Prostate gland (tissue), 2 donors: ENCODE data around the gene RAET1E. TPM values are rescaled to one million over a fixed set of nuclear protein-coding genes. Genes with fewer than 3 reads are reported as not detected.
A peak's percentile ranks its signal among the peaks of the same experiment; 100 is the strongest.

Experiments used
- DNase-seq: peaks from one replicate; pipeline ENCODE4 v3.0.0-alpha.2; 2019; ENCODE audit warnings: low spot score
- H3K27ac ChIP-seq, 2 donors: fragments of 200-600 bp; sonication (generic); 2 replicates each; pipeline ENCODE4 v1.5.1; 2017 to 2019
- H3K27me3 ChIP-seq: fragments of 200-600 bp; sonication (generic); replicated peaks from 2 replicates; pipeline ENCODE4 v1.5.1; 2019; ENCODE audit not compliant: insufficient read depth
- H3K36me3 ChIP-seq, 2 donors: fragments of 200-600 bp; sonication (generic); 1 replicate in 1 of 2; 2 replicates in 1 of 2; pipeline versions ENCODE4 v1.5.1 to v1.8.1; 2017 to 2019
- H3K4me1 ChIP-seq: fragments of 200-600 bp; sonication (generic); replicated peaks from 2 replicates; pipeline ENCODE4 v1.5.1; 2019
- H3K4me3 ChIP-seq, 2 donors: fragments of 200-600 bp; sonication (generic); 2 replicates each; pipeline ENCODE4 v1.5.1; 2017 to 2019
- H3K9me3 ChIP-seq: fragments of 200-600 bp; sonication (generic); 2 replicates; pipeline ENCODE4 v1.5.1; 2017
- POLR2A ChIP-seq: fragments of 450-650 bp; IDR thresholded peaks from one replicate; pipeline ENCODE4 v1.6.1; 2016; ENCODE audit warnings: antibody characterized with exemption, mild to moderate bottlenecking
- POLR2AphosphoS5 ChIP-seq: sonication (generic); formaldehyde crosslinking; IDR thresholded peaks from one replicate; pipeline ENCODE4 v1.6.1; 2017; ENCODE audit warnings: antibody characterized with exemption
- WGBS: methylation state at CpG from one replicate; pipeline ENCODE4 v1.1.5; 2018; 5-methylcytosine and 5-hydroxymethylcytosine counted together
- intact Hi-C: fragments of 100-400 bp; cut with DNase I; formaldehyde crosslinking; loops from one replicate; pipeline ENCODE4 v1.14.2; 2022
- total RNA-seq, 2 donors: library from RNA; depleted of rRNA; stranded (reverse); fragments of >200 nt; gene quantifications; one replicate each; pipeline ENCODE4 v1.1.0, GENCODE V29; 2016
- TF ChIP-seq, protein P1 (sequence below), 4 experiments: fragments of 200-600 bp in 2 of 4; fragments of 450-650 bp in 2 of 4; sonication (generic) in 2 of 4; IDR thresholded peaks; 1 replicate in 3 of 4; 2 replicates in 1 of 4; pipeline ENCODE4 v1.5.1; 2016 to 2019; ENCODE audit warnings: antibody characterized with exemption in 4 of 4, mild to moderate bottlenecking in 2 of 4, moderate library complexity in 2 of 4

The RAET1E gene
- total RNA-seq, 2 donors from 2014 or later, result 0.23 to 0.77 TPM

DNA sequence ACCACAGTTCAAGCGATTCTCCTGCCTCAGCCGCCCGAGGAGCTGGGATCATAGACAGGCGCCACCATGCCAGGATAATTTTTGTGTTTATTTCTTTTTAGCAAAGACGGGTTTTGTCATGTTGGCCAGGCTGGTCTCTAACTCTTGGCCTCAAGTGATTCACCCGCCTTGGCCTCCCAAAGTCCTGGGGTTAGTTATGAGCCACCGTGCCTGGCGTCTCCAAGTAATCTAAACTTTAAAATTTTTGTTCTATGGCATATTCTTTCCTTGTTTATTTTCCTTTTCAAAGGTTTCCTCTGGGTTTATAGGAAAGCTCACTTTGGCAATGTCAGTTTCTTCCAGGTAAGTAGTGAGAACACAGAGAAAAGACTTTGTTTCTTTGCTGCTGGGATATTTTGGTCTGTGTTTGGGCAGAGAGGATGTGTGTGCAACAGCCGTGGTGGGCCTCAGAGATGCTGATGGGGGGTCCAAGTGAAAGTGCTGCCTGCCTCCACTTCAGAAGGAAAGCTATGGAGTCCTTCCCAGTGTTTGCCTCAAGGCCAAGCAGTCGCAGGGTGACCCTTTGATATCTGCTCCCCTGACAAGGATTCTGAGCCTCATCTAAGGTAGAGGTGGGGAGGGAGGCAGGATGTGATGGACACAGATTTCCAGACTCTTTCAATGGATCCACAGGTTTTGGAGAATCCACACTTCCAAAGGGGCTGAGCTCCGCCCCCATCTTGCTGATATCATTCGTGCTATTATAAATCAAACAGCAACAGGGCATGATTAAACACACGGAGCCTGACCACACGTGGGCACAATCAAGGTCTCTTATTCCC lies 36.1 kb downstream of the RAET1E start:
- peak overlapping the region in 1 of 2 donors; percentile 52 for H3K27ac ChIP-seq
- TF ChIP-seq POLR2A (no peak), POLR2AphosphoS5 (no peak)
- TF ChIP-seq, protein P1, sequence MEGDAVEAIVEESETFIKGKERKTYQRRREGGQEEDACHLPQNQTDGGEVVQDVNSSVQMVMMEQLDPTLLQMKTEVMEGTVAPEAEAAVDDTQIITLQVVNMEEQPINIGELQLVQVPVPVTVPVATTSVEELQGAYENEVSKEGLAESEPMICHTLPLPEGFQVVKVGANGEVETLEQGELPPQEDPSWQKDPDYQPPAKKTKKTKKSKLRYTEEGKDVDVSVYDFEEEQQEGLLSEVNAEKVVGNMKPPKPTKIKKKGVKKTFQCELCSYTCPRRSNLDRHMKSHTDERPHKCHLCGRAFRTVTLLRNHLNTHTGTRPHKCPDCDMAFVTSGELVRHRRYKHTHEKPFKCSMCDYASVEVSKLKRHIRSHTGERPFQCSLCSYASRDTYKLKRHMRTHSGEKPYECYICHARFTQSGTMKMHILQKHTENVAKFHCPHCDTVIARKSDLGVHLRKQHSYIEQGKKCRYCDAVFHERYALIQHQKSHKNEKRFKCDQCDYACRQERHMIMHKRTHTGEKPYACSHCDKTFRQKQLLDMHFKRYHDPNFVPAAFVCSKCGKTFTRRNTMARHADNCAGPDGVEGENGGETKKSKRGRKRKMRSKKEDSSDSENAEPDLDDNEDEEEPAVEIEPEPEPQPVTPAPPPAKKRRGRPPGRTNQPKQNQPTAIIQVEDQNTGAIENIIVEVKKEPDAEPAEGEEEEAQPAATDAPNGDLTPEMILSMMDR (IDR thresholded peaks at IDR 0.05), result no peak
- no peaks in the 10 kb centered on the region for H3K36me3 ChIP-seq
- no peaks in the 10 kb centered on the region for H3K9me3 ChIP-seq
- no peak for DNase-seq
- no peaks in the 10 kb centered on the region for H3K27me3 ChIP-seq
- 82% methylated on average over 14 of the region's 14 CpGs for WGBS
- intact Hi-C loops, result loop anchor here (2.0 to 10.0 kb wide), 3 partner anchors 25 to 297 kb away; partner anchors contain the start of gene GINM1
- peaks cover 11% of the 10 kb centered on the region for H3K4me1 ChIP-seq
- H3K4me3 ChIP-seq, result no peak overlapping the region

DNA sequence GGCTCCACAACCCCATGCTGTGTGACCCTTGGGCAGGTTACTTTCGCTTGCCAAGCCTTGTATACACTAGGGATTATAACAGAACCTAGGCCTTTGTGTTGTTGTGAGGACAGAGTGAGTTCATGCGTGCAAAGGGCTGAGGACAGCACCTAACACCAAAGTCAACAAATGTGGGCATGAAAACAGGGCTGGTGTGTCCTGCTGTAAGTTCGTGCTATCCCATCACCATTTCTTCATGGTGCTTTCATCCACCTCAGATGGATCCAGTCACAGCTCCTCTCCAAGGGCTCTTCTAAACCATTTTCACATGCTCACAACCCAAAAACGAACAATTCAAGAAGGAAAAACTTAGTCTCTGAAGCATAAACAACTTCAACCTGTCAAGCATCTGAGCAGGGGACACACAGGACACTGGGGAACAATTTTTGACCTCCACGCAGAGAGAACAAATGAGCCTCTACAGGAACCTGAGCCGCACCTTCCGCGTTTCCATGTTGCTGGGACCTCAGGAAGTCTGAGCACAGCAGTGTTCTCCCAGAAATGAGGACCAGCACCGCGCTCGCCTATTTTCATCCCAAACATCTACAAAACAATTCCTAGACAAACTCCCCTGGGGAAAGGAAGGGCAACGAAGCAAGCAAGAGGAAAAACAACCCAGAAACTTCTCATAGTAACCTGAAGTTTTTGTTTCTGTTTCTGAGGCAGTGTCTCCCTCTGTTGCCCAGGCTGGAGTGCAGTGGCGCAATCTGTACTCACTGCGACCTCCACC lies 36.9 kb downstream of the RAET1E start:
- H3K4me1 ChIP-seq, result peaks cover 11% of the 10 kb centered on the region
- no peaks in the 10 kb centered on the region for H3K9me3 ChIP-seq
- TF ChIP-seq, protein P1 (IDR thresholded peaks at IDR 0.05), result no peak
- TF ChIP-seq POLR2AphosphoS5 (no peak), POLR2A (no peak)
- no peak for DNase-seq
- H3K4me3 ChIP-seq, result no peak overlapping the region
- H3K27ac ChIP-seq, result peak overlapping the region in 1 of 2 donors; percentile 52
- 90% methylated on average over 14 of the region's 14 CpGs for WGBS
- no peaks in the 10 kb centered on the region for H3K27me3 ChIP-seq
- intact Hi-C loops, result loop anchor here (10.0 kb wide), 2 partner anchors 136 to 296 kb away; partner anchors contain the start of gene GINM1
- H3K36me3 ChIP-seq, result no peaks in the 10 kb centered on the region

DNA sequence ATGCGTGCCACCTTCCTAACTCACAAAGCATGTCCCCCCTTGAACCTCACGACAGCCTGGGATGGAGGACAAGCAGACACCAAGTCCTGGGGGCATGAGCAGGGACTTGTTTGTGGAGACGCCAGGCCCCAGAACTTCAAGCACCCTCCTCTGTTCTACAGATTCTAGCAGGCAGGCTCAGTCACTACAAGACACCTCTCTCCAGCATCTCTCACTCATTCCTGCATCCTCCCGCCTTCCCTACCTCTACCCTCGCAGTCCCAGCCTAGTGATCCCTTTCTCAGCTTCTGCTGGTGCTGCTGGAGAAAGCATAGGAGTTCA lies 37.4 kb downstream of the RAET1E start:
- Histone ChIP-seq H3K4me1 (peaks cover 12% of the 10 kb centered on the region), H3K36me3 (no peaks in the 10 kb centered on the region), H3K9me3 (no peaks in the 10 kb centered on the region), H3K27ac (peak overlapping the region in 1 of 2 donors; percentile 52), H3K4me3 (no peak overlapping the region), H3K27me3 (no peaks in the 10 kb centered on the region)
- intact Hi-C loops, result loop anchor here (10.0 kb wide), 2 partner anchors 136 to 296 kb away; partner anchors contain the start of gene GINM1
- WGBS, result 96% methylated on average over 5 of the region's 5 CpGs
- no peak for DNase-seq
- TF ChIP-seq POLR2A (no peak), POLR2AphosphoS5 (no peak)
- TF ChIP-seq, protein P1 (IDR thresholded peaks at IDR 0.05), result no peak

DNA sequence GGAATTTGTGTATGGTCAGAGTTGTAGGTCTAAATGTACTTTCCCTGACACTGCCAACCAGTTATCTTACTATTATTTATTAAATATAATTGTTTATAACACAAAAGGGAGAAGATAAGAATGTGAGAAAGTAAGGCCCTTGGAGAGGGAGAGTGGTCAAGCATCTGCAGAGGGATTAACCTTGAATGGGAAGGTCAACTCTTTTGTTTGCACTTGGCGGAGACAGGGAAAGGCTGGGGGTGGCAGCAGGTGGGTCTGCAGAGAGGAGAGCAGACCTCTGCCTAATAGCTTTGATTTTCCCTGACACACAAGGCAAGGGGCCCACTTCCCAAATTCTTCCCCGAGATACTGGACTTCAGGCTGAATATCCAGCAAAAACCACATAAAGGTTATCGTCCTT lies 38.0 kb downstream of the RAET1E start:
- intact Hi-C loops, result loop anchor here (10.0 kb wide), 2 partner anchors 135 to 295 kb away; partner anchors contain the start of gene GINM1

More for the DNA sequence above, 38.0 kb downstream of the RAET1E start:
- Histone ChIP-seq H3K27me3 (no peaks in the 10 kb centered on the region), H3K4me3 (no peak overlapping the region), H3K27ac (peak overlapping the region in 1 of 2 donors; percentile 52), H3K9me3 (no peaks in the 10 kb centered on the region), H3K36me3 (no peaks in the 10 kb centered on the region), H3K4me1 (peaks cover 17% of the 10 kb centered on the region)
- no peak for DNase-seq
- over 99% methylated on average over 3 of the region's 3 CpGs for WGBS
- TF ChIP-seq, protein P1 (IDR thresholded peaks at IDR 0.05), result no peak
- no peak for TF ChIP-seq POLR2AphosphoS5
- TF ChIP-seq POLR2A, result no peak
